HL-60 (cell line): ENCODE results near the gene NUDT10.

Experiments used
- SPI1 ChIP-seq: IDR thresholded peaks from 2 replicates; pipeline ENCODE4 v1.6.1; 2012; ENCODE audit warnings: low read depth, mild to moderate bottlenecking, borderline replicate concordance
- TF ChIP-seq, protein P1 (sequence below): IDR thresholded peaks from one replicate; pipeline ENCODE4 v1.5.1; 2011; ENCODE audit warnings: low read length, control low read depth, inconsistent platforms; ENCODE audit not compliant: insufficient read depth

DNA sequence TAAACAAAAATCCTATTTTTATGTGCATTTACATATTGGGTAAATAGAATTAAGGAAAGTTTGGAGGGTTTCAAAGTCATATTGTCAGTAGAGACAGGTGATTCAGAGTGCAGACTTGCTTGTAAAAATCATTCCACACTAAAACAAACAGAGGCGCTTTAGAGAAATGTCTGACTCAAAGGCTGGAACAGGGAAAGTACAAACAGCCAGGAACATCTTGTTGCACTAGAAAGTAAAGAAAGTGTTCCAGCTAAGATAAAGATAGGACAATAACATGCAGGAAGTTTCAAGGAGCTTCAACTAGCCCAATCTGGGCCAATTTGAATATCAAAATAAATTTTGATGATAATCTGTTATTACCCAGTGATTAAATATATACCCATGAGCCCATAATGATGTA lies 16.4 kb upstream of the NUDT10 start:
- TF ChIP-seq, protein P1, sequence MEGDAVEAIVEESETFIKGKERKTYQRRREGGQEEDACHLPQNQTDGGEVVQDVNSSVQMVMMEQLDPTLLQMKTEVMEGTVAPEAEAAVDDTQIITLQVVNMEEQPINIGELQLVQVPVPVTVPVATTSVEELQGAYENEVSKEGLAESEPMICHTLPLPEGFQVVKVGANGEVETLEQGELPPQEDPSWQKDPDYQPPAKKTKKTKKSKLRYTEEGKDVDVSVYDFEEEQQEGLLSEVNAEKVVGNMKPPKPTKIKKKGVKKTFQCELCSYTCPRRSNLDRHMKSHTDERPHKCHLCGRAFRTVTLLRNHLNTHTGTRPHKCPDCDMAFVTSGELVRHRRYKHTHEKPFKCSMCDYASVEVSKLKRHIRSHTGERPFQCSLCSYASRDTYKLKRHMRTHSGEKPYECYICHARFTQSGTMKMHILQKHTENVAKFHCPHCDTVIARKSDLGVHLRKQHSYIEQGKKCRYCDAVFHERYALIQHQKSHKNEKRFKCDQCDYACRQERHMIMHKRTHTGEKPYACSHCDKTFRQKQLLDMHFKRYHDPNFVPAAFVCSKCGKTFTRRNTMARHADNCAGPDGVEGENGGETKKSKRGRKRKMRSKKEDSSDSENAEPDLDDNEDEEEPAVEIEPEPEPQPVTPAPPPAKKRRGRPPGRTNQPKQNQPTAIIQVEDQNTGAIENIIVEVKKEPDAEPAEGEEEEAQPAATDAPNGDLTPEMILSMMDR: no peak
- TF ChIP-seq SPI1: no peak
